Transverse colon (tissue), 3 donors: ENCODE data around the gene CELSR3.

Source experiments
- CTCF ChIP-seq, 5 experiments: fragments of 200-600 bp in 3 of 5; fragments of 450-650 bp in 2 of 5; sonication (generic) in 3 of 5; IDR thresholded peaks; 1 replicate in 2 of 5; 2 replicates in 3 of 5; pipeline ENCODE4 v1.5.1; 2016 to 2017; ENCODE audit warnings: antibody characterized with exemption in 5 of 5, inconsistent platforms in 3 of 5, mild to moderate bottlenecking in 2 of 5, moderate library complexity in 1 of 5
- EP300 ChIP-seq: sonication (generic); formaldehyde crosslinking; IDR thresholded peaks from one replicate; pipeline ENCODE4 v1.6.1; 2017; ENCODE audit warnings: antibody characterized with exemption, low read depth

GRCh38 chr3:48685603-48686511, 23.2 kb upstream of the CELSR3 start, which contains the start of gene NCKIPSD:
- no peak for TF ChIP-seq EP300
- peak; percentile 65 to 90 (median 76) for TF ChIP-seq CTCF (IDR thresholded peaks at IDR 0.05)
